GM19035 (cell line): ENCODE measurements around the gene TIGD1.

Experiments used
- ATAC-seq: cut with Tn5 transposase; IDR thresholded peaks from one replicate; pipeline ENCODE4 v1.9.1; 2021; ENCODE audit not compliant: unreplicated experiment

TIGD1 gene

GRCh38 chr2:232502911-232503808, 47.2 kb downstream of the TIGD1 start:
- ATAC-seq, result no peak

DNA sequence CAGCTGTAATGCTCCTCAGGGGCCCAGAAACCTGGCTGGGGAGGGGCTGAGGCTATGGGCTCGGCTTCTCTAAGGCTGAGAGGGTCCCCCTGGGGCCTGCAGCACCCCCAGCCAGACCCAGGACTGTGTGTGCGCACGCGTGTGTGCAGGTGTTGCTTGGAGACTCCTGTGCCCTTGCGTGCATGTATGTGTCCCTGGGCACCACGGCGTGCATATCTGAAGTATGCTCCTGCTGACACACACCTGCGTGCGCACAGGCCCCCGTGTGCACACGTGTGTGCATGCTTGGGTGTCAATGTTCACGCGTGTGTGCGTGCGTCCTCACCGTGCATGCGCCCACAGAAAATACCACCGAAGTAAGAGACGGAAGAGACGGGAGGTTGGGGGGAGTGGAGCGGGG, 47.8 kb downstream of the TIGD1 start:
- ATAC-seq, result no peak

DNA sequence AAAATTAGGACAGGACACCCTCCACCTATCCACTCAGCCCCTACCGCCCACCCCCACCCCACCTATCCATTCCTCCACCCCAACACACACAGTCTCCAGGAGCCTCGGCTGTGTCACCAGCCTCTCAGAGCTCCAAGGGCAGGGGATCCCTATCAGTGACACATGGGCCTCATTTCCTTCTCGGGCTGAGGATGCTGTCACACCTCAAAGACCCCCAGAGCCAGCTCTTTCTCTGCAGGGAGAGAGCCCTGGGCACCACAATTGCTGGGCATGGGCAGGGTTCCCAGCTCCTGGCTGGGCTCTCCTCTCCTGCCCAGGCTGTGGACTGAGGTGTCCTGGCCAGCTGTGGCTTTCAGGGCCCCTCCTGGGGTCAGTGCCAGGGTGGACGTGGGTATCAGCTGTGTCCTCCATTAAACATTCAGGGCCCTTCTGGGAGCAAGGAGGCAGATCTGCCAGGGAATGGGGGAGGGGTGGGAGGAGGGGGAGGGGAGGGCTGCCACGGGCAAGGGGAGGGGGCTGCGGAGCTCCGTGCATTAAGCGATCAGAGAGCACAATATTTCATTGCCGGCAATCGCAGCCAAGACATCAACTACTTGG, 48.5 kb downstream of the TIGD1 start:
- ATAC-seq, result no peak

DNA sequence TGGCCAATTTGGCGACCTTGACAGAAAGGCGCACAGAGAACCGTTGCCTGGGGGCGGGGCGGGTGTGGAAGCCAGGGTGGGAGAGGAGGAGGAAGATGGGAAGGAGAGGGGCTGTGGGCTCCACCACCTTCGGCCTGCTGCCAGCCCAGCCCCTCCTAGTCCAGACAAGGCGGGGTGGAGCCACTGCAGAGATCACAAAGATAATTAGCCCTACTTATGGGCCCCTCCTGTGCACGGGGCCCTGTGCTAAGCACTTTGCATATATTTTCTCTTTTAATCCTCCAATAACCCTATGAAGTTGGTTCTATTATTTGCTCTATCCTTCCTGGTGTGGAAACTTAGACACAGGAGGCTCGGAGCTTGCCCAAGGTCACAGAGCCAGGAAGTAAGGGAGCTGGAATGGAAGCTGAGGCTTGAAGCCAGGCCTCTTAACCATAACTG, 49.0 kb downstream of the TIGD1 start:
- ATAC-seq, result no peak

DNA sequence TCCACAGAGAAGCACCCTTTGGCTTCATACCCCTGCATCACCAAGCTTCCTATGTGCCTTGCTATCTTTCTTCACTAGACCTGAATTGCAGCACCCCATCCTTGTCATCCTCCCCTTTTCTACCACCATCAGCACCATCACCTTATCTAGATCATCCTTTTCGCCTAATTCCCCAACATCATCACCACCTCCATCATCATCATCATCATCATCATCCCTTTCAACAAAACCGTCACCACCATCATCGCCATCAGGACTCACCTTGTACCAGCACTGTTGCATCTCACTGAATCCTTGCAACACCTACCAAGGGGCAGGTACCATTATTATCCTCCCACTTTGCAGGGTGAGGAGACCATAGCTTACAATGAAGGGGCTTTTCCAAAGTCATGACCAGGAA, 51.9 kb downstream of the TIGD1 start:
- ATAC-seq, result no peak
